Right ventricle myocardium superior (tissue), 1 donor: Measurements from ENCODE around the gene SEC22A. TPM values are rescaled to one million over a fixed set of nuclear protein-coding genes. Genes with fewer than 3 reads are reported as not detected.

Source experiments
- ATAC-seq: fragments of 200-7000 bp; cut with Tn5 transposase; one replicate; pipeline ENCODE4 v1.9.1; 2020; ENCODE audit warnings: mild to moderate bottlenecking; ENCODE audit not compliant: poor library complexity
- DNase-seq: peaks from one replicate; pipeline ENCODE4 v3.0.0-alpha.2; 2020
- intact Hi-C: fragments of 100-400 bp; cut with DNase I; formaldehyde crosslinking; loops from one replicate; pipeline ENCODE4 v1.11.2; 2022
- total RNA-seq: library from RNA; stranded (reverse); fragmentation: NEBNext Ultra II Directional; extraction: Animal tissue kit (Norgen Biotek cat#: 25700); gene quantifications from one replicate; pipeline ENCODE4 v1.2.1, GENCODE V29; 2021
- donor health status: DM: no; HTN: yes; CAD: no; lungs with severe emphysema.

The SEC22A gene
- total RNA-seq, 1 donor from 2014 or later: 6.5 TPM

DNA sequence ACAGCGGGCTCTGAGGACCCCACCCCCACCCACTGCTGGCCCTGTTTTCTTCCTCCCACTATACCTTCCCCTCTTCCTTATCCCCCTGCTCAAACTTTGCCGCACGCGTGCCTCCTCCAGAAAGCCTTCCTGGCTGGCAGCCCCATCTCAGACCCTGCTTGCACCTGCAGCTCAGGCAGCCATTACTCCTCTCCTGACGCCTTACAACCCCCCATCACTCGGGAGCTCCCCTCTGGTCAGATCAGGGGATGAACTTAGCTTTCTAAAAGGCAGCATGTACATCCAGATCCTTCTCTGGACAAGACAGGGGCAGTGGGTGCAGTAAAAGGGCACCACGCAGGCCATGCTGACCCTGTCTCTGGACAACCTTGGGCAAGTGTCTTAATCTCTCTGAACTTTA, 94.5 kb downstream of the SEC22A start:
- DNase-seq (no peak), ATAC-seq (no peak)
- intact Hi-C loops: no loop called here

DNA sequence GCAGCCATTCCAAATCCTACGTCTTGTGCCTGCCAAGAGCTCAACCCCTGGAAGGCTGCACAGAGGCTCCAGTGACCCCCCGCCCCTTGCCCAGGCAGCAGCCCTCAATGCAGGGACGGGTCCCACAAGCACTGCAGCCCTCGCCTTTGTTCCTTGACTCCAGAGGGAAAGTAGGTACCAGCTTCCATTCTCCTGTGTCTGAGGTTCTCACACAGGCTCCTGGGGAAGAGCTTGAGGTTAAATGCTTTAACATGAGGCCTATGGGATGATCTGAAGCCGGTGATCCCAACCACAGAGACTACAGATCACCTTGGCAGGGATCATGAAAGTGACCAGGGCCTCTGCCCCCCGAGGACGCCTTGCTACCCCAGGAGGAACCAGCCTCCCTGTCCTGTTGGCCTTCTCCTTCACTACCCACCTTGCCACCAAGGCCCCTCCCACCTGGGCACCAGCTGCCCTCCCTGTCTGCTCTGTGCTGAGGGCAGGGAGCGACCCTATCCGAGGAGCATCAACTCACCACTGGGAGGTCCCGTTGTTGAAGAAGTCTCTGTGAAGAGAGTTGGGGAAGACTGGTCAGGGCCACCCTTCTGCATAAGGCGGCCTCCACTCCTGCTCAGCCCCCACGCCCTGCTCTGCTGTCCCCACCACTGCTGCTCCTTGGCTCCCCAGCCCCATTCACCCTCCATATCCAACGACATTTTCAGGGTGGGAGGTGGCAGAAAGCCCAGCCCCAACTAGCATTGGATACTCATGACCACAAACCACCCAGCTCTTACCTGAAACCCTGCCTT, 95.3 kb downstream of the SEC22A start:
- DNase-seq: no peak
- no peak for ATAC-seq
- intact Hi-C loops: no loop called here

DNA sequence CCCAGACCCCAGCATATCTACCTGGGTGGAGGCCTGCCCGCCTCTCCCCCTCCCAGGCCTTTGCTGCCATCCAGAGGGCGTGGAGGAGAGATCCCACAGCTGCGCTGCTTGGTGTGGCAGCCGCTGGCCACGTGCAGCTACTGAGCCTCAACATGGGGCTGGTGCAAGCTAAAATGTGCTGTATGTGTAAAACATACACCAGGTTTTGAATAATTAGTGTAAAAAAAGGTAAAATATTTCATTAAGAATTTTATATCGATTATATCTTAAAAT, 95.8 kb downstream of the SEC22A start:
- intact Hi-C loops: no loop called here
- DNase-seq (no peak), ATAC-seq (no peak)

DNA sequence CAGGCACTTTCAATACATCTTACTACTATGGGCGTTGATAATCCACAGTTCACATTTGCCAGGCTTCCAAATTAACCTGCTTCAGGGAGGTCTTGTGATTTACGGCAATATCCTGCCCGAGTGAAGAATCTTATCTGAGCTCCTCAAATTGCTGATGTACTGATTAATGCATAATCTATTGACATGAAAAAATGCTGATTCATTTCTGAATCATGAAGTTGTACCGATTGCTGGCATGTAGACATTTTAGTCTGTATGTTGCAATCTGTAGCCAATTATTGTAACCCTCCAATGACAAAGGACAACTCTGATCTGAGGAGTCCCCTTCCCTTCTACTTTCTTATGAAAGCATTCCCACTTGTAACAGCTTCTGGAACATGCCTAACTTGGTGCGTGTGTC, 97.2 kb downstream of the SEC22A start:
- intact Hi-C loops: no loop called here
- DNase-seq (no peak), ATAC-seq (no peak)

DNA sequence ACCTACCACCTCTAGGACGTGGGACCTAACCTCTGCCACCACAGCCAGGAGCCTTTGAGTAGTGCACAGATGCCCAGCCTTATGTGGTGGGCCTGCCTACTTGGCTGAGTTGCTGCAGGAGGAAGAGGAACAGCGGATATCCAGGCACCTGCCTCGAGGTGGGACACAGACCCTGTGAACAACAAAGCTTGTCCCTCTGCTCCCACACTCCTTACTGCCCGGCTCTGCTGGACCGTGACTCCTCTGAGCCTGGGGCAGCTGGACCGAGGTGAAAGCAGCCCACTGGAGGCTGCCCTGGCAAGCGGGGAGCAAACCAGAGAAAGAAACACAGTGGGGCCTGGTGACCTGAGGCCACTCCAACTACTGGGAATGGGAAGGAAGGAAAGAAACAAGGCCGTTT, 97.8 kb downstream of the SEC22A start:
- intact Hi-C loops: no loop called here
- no peak for DNase-seq

DNA sequence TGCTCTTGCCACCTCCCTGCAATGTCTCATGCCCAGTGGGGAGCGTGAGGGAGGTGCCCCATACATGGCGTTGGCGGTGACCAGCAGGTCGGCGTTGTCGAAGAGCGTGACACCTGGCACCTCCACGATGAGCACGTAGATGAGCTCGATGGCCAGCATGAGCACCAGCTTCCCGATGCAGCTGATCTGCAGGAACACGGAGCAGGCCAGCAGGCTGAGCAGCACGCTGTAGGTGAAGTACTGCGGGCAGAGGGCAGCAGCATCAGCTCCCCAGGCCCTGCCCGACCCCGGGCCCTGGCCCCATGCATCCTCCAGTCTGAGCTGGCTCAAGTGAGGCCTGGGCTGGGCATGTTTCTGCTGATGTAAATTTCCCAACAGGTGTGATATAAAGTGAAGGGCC, 98.3 kb downstream of the SEC22A start:
- ATAC-seq: no peak
- intact Hi-C loops: no loop called here
- DNase-seq: no peak

More for the DNA sequence above, 97.8 kb downstream of the SEC22A start:
- ATAC-seq: no peak

DNA sequence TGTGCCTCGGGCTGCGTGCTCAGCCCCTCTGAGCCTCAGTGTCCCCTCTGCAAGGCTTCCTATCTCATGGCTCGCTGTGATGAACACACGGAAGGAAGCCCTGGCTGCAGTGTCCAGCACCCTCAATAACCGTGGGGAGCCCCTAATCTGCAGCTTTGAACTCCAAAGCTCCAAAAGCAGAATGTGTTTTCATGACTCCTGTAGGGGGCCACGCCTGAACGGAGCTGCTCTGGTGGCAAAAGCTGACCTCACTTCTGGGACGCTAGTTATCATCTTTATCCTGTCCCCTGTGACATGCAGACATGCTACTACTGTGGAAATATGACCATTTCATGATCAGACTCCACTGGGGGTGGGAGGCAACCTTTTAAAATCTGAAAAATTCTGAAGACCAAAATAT, 98.8 kb downstream of the SEC22A start:
- DNase-seq: no peak
- ATAC-seq: no peak
- intact Hi-C loops: no loop called here

DNA sequence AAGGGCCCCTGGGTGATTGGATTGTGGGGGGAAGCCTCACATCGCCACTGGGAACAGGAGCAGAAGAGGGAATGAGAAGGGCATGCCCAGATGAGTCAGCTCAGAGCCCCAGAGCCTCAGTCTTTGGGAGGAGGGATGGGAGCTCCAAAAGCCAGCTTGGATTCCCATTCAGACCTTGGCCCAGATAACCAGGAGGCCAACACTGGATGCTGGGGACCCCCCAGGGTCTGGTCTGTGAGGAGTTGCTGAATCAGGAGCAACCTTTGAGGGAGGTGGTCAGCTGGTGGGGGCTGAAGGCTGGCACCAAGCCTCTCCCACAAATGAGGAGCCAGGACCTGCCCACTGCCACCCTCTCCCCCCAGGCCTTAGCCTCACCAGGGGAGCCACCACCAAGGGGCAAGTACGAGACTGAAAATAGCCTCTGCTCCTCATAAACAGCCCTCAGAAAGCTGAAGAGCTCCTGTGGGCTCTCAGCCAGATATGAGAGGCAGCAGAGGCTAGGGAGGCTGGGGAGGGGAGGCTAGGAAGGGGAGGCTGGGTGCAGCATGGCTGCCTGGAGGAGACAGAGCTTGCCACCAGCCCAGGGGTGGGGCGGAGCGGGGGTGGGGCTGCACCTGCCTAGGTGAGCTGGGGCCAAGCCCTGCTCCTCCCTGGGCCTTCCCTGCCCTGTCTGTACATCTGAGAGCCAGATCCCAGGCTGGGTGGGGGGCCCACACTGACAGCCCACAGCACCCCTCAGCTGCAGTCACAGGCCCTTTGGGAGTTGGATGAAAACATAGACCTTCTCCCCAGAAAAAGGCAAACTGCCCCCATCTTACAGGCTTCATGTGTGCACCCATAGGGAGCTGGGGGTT, 99.8 kb downstream of the SEC22A start:
- intact Hi-C loops: no loop called here
- ATAC-seq (no peak), DNase-seq (peak; percentile 19)

DNA sequence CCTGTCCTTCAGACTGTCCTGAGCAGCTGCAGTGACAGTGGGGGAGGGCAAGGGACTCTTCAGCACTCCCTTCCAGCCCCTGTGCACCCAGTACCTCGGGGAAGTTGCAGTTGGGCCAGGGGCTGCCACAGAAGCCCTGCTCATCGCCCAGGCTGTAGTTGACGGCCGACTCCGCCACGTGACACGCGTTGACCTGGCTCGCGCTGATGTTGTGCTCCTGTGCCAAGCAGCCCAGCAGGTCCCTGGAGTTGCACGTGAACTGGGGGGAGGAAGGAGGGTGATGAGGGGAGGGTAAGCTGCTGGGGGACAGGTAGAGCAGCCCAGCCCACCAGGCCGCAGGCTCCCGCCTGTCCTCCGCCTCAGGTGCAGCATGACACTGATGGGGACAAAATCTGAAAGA, 101.2 kb downstream of the SEC22A start:
- intact Hi-C loops: no loop called here
- no peak for DNase-seq
- ATAC-seq: peak; percentile 7

DNA sequence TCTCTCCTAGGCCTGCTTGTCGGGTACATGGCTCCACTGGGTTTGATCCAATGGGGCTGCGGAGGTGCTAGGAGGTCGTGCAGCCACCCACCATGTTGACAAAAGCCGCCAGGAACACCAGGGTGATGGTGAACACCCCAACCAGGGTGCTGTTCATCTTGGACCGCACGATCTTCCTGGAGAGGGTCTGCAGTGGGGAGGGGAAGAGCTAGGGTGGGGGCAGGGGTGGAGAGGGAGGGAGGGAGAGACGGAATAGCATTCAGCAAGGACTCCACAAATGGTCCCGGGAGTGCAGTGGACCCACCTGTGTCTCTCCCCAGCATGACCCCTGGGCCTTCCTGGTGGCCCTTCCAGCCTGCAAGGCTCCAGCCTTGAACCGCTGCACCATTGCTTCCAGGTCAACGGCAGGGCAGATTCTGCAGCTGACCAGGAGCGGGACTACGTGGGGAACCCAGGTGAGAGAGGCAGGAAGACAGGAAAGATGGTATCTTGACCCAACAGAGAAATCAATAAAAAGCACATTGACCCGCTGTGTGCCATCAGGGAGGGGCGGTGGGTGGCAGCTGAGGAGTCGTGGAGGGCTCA, 102.3 kb downstream of the SEC22A start:
- DNase-seq (peak; percentile 8), ATAC-seq (no peak)
- intact Hi-C loops: no loop called here

DNA sequence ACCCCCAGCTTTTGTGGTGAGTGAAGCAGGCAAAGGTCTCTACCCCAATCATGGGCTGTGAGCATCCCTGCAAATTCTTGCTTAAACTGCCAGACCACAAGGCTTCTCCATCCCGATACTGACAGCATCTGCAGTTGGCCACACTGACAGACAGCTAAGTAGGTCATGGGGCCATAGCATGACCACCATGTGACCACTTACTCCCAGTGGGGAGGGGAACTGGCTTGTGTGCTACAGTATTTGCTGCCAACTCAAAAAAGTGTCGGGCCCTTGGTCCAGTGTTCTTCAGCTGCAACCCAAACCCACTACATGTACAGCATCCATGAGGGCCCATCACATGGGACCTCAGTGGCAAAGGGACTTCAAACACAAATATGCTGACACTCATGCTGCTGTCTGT, 103.4 kb downstream of the SEC22A start:
- intact Hi-C loops: no loop called here
- ATAC-seq (no peak), DNase-seq (peak; percentile 17)

DNA sequence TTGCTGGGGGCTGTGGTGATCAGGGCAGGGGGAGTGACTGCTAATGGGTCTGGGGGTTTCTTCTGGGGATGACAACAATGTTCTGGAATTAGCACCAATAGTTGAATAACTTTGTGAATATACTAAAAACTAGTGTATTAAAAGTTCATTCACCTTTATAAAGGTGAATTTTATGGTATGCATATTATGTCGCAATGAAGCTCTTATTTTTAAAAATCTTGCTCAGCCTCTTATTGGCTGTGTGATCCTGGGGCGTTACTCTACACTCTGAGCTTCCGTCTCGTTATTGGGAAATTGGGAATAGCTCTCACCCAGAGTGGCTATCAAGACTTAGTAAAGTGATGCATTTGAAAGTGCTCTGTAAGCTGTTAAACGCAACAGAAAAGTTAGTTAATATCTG, 105.3 kb downstream of the SEC22A start:
- DNase-seq (no peak), ATAC-seq (no peak)
- intact Hi-C loops: no loop called here

DNA sequence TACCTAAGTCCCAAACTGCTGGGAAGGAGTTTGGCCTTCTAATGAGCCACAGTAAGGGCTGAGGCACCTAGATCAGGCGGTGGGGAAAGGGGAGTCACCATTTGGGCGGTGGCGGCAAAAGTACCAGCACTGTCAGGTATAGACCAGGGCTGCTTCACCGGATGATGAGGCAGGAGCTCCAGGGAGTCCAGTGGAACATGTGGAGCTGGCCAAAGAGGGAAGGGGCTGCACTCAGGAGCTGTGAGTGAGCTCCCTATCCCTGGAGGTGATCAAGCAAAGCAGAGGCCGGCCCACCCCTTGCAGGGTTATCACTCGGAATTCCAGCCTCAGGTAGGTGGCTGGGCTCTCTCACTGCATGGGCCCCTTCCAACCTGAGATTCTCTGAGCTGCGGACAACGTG, 108.4 kb downstream of the SEC22A start:
- peak; percentile 39 for DNase-seq
- intact Hi-C loops: no loop called here
- ATAC-seq: no peak

DNA sequence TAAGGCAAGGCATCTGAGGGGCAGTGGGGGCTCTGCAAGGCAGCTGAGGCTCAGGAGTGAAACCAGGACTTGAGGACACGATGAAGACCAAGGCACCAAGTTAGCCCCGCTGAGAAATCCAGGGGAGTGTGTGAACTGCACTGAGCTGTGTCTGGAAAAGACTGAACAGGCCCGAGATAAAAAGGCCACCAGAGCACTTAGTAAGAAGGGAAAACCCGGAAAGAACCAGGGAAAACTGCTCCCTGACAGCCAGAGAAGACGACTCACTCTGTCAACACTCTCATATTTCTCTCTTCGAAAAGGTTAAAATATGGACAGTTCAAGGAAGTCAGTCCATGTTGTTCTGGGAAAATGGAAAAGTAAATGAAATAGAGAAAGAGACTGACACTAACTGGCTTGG, 109.0 kb downstream of the SEC22A start:
- peak; percentile 6 for DNase-seq
- intact Hi-C loops: no loop called here
- ATAC-seq: no peak

DNA sequence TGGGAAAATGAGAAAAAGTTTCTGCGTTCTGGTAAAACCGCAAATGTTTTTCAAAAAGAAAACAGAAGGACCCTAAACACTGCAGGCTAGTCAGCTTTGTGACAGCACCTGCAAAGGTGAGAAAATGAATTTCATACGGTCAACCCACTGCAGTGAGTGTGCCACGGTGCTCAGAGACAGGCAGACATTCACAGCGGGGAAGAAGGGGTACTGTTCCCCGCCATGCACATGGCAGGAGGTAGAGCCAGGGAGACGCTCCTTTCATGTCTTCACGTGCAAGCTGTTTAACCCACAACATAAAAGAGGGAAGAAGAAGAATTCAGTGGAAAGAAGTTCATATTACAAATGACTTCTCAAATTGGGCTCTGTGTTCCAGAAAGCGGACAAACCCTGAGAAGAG, 109.5 kb downstream of the SEC22A start:
- intact Hi-C loops: no loop called here
- DNase-seq (peak; percentile 14), ATAC-seq (no peak)

DNA sequence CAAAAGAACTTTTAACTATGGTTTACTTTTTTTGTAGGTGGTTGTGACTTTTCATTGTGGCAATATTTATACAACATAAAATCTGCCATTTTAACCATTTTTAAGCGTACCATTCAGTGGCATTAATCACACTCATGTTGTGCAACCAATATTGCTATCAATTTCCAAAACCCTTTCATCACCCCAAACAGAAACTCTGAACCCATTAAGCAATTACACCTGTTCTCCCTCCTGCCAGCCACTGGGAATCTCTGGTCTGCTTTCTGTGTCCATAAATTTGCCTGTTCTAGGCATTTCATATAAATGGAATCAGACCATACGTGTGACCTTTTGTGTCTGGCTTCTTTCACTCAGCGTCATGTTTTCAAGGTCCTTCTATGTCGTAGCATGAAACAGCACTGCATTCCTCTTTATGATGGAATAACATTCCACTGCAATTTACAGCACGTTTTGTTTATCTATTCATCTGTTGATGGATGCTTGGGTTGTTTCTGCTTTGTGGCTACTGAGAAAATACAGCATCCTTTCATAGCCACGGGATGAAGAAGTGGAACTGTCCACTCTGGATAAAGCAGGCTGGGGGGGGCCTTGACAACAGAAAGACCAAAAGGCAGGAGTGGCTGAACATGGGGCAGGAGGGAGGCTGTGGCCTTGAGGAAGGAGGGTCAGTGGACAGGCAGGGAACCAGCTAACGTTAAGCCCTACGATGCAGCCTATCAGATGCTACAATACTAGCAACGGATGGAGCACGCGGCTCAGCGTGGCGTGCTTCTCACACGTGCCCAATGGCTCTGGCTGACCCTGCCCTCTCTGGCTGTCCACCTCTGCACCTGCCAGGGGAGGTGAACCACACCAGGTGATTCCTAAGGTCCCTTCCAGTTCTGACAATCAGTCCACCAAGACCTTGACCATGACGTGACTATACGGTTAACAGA, 110.9 kb downstream of the SEC22A start:
- peak; percentile 26 for DNase-seq
- intact Hi-C loops: no loop called here
- no peak for ATAC-seq

DNA sequence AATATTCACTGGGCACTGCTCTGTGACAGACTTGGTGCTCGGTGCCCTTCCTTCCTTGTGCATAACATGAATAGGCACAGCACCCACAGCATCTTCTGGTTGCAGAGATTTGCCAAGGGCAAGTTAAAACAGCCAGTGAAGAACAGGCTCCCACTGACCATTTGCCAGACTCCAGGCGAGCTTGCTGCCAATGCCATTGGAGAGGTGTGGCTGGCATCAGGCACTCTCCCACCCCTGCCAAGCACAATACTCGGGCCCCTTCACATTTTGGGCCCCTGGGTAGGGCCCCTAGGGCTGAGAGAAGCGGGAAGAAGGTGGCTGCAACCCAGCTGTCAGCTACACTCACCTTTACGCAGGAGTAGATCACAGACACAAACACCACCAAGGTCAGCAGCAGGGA, 112.1 kb downstream of the SEC22A start:
- peak; percentile 54 for ATAC-seq
- DNase-seq: peak; percentile 35
- intact Hi-C loops: no loop called here

DNA sequence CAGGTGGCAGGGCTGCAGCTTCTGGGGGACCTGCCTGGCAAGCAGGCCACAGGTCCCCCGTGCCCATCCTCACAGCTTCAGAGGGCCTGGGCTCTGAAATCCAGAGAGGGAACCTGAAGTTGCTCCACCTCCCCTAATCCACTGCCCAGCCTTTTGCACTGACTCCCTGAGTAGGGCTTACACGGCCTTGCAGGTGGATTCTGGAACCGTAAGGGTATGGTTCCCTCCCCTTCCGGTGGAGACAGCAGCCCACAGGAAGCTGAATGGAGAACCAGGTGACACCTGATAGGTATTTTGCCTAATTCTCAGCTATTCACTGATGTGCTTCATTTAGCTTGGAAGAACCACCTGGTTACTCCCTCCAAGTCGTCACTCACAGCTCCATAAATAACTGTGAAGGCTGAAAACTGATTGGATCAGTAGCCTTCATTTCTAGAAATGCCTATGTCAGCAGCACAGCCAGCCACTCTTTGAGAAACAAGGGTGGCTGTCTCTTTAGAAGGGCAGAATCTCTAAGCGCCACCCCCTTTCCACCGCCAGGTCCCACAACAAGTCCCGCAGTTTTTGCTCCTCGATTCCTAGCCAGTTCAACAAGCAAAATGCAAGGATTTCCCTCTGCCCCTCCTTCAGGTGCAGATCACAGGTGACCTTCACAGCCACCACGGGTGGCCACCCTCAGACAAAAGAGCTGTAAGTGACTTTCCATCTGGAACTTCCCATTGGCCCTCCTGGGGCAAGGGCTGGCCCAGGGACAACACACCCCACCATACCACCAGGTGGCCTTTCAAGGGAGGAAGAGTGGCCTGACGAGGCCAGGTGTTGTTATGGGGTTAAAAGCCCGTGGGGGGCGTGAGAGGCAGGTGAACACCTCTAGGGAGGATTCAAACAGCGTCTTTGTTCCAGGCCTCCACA, 112.9 kb downstream of the SEC22A start:
- DNase-seq (peak; percentile 20), ATAC-seq (peak; percentile 22)
- intact Hi-C loops: no loop called here
